Measurements from ENCODE around the gene DALRD3. TPM values are rescaled to one million over a fixed set of nuclear protein-coding genes. Genes with fewer than 3 reads are reported as not detected.

The DALRD3 gene, protein sequence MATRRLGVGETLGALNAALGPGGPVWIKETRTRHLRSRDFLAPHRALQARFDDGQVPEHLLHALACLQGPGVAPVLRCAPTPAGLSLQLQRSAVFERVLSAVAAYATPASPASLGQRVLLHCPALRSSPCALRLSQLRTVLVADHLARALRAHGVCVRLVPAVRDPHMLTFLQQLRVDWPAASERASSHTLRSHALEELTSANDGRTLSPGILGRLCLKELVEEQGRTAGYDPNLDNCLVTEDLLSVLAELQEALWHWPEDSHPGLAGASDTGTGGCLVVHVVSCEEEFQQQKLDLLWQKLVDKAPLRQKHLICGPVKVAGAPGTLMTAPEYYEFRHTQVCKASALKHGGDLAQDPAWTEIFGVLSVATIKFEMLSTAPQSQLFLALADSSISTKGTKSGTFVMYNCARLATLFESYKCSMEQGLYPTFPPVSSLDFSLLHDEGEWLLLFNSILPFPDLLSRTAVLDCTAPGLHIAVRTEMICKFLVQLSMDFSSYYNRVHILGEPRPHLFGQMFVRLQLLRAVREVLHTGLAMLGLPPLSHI
- 52.9 and 62.2 TPM in 2 replicates for total RNA-seq

DNA sequence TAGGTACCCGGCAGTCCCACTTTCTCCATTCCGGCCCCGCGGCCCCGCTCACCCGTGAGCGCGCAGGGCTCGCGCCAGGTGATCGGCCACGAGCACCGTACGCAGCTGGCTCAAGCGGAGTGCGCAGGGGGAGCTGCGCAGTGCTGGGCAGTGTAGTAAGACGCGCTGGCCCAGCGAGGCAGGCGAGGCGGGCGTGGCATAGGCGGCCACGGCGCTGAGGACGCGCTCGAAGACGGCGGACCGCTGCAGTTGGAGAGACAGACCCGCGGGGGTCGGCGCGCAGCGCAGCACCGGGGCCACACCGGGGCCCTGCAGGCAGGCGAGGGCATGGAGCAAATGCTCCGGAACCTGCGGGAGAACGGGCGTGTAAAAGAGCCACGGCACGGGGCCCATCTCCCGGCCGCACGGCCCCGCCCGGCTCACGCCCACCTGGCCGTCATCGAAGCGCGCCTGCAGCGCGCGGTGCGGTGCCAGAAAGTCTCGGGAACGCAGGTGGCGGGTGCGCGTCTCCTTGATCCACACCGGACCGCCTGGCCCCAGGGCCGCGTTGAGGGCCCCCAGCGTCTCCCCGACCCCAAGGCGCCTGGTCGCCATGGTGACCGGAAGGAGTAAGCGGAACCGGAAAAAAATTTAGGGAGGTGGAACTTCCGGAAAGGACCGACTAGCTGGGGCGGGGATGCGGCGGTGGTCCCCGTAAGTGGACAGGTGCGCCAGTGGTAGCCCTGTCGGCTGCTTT, at the start of gene DALRD3:
DALRD3 (minus strand) TSS at position 610 of the 736 bp plus-strand sequence; CDS start at position 594, 16 bp downstream.

DNA sequence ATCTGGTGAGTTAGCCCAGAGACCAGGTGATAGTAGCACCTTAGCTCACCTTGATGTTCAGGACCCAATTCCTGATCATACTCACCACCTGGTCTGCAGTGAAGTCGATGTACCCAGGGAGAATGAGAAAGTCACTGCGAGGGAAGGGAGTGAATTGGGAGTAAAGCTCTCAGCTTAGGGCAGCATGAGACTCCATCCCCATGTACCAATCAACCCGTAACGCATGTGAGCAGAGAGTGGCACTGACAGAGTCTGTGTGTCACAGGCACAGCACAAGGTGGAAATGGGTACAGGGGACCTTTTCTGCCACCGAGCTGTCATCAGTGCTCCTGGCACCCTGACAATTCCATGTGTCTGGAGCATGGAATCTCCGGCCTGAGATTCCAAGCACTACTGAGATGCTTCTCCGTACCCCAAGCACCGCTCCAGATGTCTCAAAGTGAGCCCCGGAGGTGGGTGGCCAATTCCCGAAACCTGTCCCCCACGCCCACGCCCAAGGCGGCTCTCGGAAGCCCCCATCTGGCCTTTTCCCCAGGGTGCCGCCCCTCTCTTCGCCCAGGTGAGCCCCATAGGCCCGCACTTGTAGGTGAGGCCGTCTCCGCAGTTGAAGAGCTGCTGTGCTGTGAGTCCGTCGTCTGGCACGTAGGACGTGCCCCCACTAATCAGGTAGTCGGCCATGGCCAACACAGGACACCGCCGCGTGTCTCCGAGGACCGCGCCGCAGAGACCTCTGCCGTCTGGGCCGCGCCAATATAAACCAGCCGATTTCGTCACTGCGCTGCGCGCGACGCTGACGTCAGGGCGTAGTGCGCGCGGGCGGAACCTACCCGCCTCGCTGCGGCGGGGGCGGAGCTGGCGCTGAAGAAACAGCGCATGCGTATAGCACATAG, 10.5 kb upstream of the DALRD3 start, which contains the start of gene IMPDH2:
IMPDH2 (minus strand) TSS at position 726 of the 890 bp plus-strand sequence; CDS start at position 678, 48 bp downstream.

DNA sequence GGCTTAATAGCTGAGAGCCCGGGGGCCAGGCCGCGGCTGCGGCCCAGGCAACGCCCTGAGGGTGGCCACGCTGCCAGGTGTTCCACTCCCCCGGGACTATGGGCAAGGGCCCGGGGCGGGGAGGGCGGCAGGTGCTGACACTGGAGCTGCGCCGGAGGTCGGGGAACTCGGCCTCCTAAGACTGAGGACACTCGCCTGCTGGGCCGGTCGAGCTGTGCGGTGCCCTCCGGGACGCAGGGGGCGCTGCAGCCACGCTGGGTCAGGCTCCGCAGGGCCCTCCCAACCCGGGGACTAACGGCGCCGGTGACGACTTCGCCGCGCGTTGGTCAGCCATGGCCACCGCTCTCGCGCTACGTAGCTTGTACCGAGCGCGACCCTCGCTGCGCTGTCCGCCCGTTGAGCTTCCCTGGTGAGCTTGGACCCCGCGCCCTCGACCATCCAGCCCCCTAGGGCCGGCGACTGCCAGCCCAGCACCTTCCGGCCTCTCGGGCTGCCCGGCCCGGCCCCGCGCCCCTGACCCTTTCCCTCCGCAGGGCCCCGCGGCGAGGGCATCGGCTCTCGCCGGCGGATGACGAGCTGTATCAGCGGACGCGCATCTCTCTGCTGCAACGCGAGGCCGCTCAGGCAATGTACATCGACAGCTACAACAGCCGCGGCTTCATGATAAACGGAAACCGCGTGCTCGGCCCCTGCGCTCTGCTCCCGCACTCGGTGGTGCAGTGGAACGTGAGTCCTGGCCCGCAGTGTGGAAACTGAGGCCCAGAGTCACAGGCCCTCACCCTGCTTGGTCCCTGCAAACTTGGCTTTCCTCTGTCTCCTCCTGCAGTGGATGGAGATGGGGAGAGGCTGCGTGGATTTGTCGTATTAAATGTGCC, 3.7 kb upstream of the DALRD3 start, which contains the start of gene NDUFAF3:
NDUFAF3 (plus strand) TSS at position 309 of the 875 bp plus-strand sequence; CDS start at position 333, 24 bp downstream.

DNA sequence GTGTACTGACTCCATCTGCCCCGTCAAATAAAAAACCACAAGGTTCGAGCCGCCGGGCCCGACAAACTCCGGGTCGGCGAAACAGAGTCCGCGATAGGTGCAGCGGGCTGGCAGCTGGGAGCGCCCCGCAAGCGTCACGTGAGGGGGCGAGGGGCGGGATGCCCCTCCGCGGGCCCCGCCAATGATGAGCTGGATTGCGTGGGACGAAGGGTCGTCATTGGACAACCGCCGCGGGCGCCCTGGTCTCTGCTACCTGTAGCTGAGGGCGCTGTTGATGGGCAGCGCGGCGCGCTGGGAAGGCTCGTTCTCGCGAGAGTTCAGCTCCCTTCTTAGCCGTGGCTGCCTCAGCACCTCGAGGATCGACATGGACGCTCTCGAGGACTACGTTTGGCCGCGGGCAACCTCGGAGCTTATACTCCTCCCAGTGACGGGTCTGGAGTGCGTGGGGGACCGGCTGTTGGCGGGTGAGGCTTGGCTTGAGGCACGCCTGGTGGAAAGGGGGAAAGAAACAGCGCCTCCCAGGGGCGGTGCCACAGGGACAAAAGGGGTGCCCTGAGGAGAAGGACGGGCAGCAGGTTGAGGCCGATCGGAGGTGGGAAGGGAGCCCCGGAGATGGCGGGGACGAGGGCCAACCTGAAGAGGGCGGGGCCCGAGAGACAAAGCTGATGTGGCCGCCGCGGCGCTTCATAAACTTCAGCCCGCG, 11.2 kb downstream of the DALRD3 start, which contains the start of gene WDR6:
WDR6 (plus strand) TSS at position 324 of the 703 bp plus-strand sequence; CDS start at position 365, 41 bp downstream.

DNA sequence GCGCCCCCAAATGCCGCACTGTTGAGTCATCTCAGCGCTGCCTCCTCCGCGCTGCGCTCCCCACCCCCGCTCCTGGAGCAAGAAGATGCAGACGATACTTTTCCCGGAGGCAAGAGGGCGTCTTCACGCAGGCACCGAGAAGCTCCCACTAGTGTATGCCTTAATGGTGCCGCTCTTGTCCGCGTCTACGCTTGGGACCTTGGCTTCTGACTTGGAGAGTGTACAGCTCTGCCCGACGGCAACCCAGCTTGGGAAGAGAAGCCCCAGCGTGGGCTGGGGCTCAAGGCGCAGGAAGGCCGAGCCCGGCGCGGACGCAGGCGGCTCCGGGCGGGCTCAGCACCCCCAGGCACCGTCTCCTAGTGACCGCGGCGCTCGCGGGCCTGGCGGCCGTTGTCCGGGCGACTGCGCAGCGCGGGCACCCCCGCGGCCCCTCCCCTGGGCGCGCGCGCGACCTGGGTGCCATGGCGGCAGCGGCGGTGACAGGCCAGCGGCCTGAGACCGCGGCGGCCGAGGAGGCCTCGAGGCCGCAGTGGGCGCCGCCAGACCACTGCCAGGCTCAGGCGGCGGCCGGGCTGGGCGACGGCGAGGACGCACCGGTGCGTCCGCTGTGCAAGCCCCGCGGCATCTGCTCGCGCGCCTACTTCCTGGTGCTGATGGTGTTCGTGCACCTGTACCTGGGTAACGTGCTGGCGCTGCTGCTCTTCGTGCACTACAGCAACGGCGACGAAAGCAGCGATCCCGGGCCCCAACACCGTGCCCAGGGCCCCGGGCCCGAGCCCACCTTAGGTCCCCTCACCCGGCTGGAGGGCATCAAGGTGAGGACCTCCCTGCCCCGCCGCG, 28.4 kb downstream of the DALRD3 start, which contains the start of gene P4HTM:
P4HTM (plus strand) TSS at position 446 of the 840 bp plus-strand sequence; CDS start at position 462, 16 bp downstream.

Other genes with a start within 250 kb of the DALRD3 start
- 24.6 and 35.8 TPM in 2 replicates for gene PRKAR2A, start 170.7 kb downstream of the DALRD3 start, total RNA-seq
- 5.5 and 8.9 TPM in 2 replicates for gene SLC25A20, start 119.7 kb downstream of the DALRD3 start, total RNA-seq
- gene ARIH2, start 99.7 kb downstream of the DALRD3 start, total RNA-seq = 85.5 and 87.5 TPM in 2 replicates
- 15.4 and 20.7 TPM in 2 replicates for gene P4HTM, start 28.3 kb downstream of the DALRD3 start, total RNA-seq
- 46.3 and 54.7 TPM in 2 replicates for gene WDR6, start 11.2 kb downstream of the DALRD3 start, total RNA-seq
- 49.4 and 59.8 TPM in 2 replicates for gene NDUFAF3, start 3.5 kb upstream of the DALRD3 start, total RNA-seq
- gene IMPDH2, start 10.8 kb upstream of the DALRD3 start, total RNA-seq = 361 and 466 TPM in 2 replicates
- 55.6 and 88.7 TPM in 2 replicates for gene QRICH1, start 75.5 kb upstream of the DALRD3 start, total RNA-seq
- gene QARS1, start 86.2 kb upstream of the DALRD3 start, total RNA-seq = 304 and 395 TPM in 2 replicates
- gene USP19, start 102.2 kb upstream of the DALRD3 start, total RNA-seq = 39.5 and 48.4 TPM in 2 replicates
- gene LAMB2, start 114.5 kb upstream of the DALRD3 start, total RNA-seq = 288 and 328 TPM in 2 replicates
- gene CCDC71, start 147.8 kb upstream of the DALRD3 start, total RNA-seq = 15.1 and 20.2 TPM in 2 replicates
- 53.7 and 55.9 TPM in 2 replicates for gene KLHDC8B, start 153.0 kb upstream of the DALRD3 start, total RNA-seq

All from tracheal epithelial cell (primary cell).